HG03460 (cell line): ENCODE data around the gene SFXN2.
A peak's percentile ranks its signal among the peaks of the same experiment; 100 is the strongest.
"Not testable (repeated sequence)": the region's sequence is repeated elsewhere in the genome, so short reads cannot be mapped to it uniquely, and the experiment has no call there.

Experiments
- ATAC-seq: cut with Tn5 transposase; IDR thresholded peaks from one replicate; pipeline ENCODE4 v1.9.1; 2021; ENCODE audit not compliant: unreplicated experiment

Gene SFXN2

GRCh38 chr10:102720337-102720736 lies 5.9 kb downstream of the SFXN2 start:
- no peak for ATAC-seq

GRCh38 chr10:102720775-102721301 lies 6.4 kb downstream of the SFXN2 start:
- no peak for ATAC-seq

- no peak for ATAC-seq
Measured at GRCh38 chr10:102721954-102722353, 7.5 kb downstream of the SFXN2 start.

GRCh38 chr10:102723989-102724388 lies 9.6 kb downstream of the SFXN2 start:
- no peak for ATAC-seq

- no peak for ATAC-seq
Measured at GRCh38 chr10:102726274-102726673, 11.8 kb downstream of the SFXN2 start.

- ATAC-seq: no peak
Measured at GRCh38 chr10:102727037-102727818, 12.8 kb downstream of the SFXN2 start.

- no peak for ATAC-seq
Measured at GRCh38 chr10:102729029-102730026, 14.9 kb downstream of the SFXN2 start.

- no peak for ATAC-seq
Measured at GRCh38 chr10:102731222-102731800, 16.9 kb downstream of the SFXN2 start.

GRCh38 chr10:102732661-102733060 lies 18.2 kb downstream of the SFXN2 start:
- ATAC-seq: no peak

- ATAC-seq: no peak
Measured at GRCh38 chr10:102735065-102735562, 20.7 kb downstream of the SFXN2 start.

- no peak for ATAC-seq
Measured at GRCh38 chr10:102738692-102739121, 24.3 kb downstream of the SFXN2 start.

- no peak for ATAC-seq
Measured at GRCh38 chr10:102740229-102740628, 25.8 kb downstream of the SFXN2 start.

- no peak for ATAC-seq
Measured at GRCh38 chr10:102741726-102742237, 27.3 kb downstream of the SFXN2 start.

- not testable (repeated sequence) for ATAC-seq
Measured at GRCh38 chr10:102742313-102742712, 27.9 kb downstream of the SFXN2 start.

GRCh38 chr10:102743078-102743587 lies 28.7 kb downstream of the SFXN2 start:
- no peak for ATAC-seq

GRCh38 chr10:102743588-102744373 lies 29.3 kb downstream of the SFXN2 start, which contains the start of gene WBP1L:
Gene WBP1L, plus strand, starts transcription at chr10:102743948. Its CDS starts 106 bp downstream, at chr10:102744054.
- peak; percentile 95 for ATAC-seq

- ATAC-seq: no peak
Measured at GRCh38 chr10:102744374-102745051, 30.1 kb downstream of the SFXN2 start.

GRCh38 chr10:102745157-102745556 lies 30.7 kb downstream of the SFXN2 start:
- no peak for ATAC-seq
